SK-MEL-5 (cell line): ENCODE measurements around the gene ARF3. TPM values are rescaled to one million over a fixed set of nuclear protein-coding genes. Genes with fewer than 3 reads are reported as not detected.
"Not testable (repeated sequence)": the region's sequence is repeated elsewhere in the genome, so short reads cannot be mapped to it uniquely, and the experiment has no call there.

ENCODE experiments used
- DNase-seq: peaks from one replicate; pipeline ENCODE4 v3.0.0-alpha.2; 2016; ENCODE audit warnings: low read depth, low spot score
- in situ Hi-C: cut with HindIII; loops from 2 replicates; pipeline ENCODE4 v1.10.0; 2016; ENCODE audit warnings: low sequenced_read_pairs, high pct_unique_total_duplicates, low pct_unique_long_range_greater_than_20kb
- total RNA-seq: library from RNA; depleted of rRNA; stranded (reverse); fragments of >200 nt; shearing (Covaris generic); gene quantifications from 2 replicates; pipeline ENCODE4 v1.2.3, GENCODE V29; 2014

The ARF3 gene
- total RNA-seq, 1 experiment from 2014 or later, result 92.3 TPM

DNA sequence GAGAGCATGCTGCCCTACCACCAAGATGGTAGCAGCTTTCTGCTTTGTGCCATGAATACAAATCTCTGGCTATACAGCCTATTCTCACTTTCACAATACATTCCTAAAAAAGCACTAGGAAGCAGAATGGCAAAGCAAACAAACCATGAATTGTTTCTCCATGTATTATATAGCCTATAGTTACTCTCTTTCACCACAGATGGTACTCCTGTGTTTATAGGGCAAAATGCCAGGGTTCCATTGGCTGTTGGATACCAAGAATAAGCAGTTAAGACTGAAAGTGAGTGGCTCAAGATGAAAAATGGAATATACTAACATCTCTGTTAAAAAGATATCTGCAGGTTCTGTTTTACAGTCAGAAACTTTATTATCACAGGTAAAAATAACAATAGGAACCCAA, 11.1 kb downstream of the ARF3 start:
- in situ Hi-C loops, result no loop called here
- DNase-seq, result no peak

DNA sequence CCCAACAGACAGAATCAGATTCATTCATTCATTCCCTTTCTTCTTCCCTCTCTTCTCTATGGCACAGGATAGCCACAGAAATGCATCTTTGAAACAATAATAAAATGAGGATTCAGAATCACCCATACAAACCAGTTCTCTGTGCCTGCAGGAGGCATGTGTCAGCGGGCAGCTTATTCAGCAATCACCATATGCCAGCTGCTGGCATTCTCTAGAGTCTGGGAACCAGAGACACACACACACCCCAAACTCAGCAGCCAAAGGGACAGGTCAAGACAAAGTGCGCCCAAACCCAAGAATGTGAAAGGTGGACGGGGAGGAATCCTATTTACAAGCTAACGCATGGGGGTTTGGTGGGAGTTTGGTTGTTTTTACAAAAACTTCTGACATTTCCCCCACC, 14.1 kb downstream of the ARF3 start:
- DNase-seq, result no peak
- in situ Hi-C loops, result no loop called here

DNA sequence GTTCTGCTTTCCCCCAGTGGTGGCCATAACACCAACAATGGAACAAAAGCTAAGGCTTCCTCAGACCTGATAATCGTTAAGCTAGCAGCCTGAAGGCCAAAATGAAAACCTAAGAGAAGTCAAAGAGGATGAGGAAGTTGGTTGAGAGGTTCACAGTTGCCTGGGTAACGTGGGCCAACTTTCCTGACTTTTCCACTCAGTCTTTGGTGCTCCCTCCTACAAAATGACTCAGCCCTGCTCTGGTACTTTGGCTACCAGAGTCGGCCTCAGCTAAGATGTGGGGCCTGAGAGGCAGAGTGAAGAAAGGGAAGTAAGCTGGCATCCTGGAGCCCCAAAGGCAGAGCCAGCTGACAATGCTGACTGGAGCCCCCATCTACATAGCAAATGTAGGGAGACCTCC, 17.1 kb downstream of the ARF3 start:
- in situ Hi-C loops, result no loop called here
- no peak for DNase-seq

DNA sequence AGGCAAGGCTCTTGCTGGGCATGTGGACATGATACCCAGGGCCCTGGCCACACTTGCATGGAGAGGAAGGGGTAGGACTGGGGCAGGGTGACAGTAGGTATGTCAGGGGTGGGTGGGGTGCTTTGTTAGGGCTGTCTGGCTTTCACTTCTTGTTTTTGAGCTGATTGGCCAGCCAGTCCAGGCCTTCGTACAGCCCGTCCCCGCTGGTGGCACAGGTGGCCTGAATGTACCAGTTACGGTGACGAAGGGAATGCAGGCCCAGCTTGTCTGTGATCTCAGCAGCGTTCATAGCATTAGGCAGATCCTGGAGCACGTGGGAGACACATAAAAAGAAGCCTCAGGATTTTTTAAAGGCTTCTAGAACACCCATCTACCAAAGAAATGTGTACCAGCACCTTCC, 18.5 kb downstream of the ARF3 start:
- in situ Hi-C loops, result no loop called here
- no peak for DNase-seq

DNA sequence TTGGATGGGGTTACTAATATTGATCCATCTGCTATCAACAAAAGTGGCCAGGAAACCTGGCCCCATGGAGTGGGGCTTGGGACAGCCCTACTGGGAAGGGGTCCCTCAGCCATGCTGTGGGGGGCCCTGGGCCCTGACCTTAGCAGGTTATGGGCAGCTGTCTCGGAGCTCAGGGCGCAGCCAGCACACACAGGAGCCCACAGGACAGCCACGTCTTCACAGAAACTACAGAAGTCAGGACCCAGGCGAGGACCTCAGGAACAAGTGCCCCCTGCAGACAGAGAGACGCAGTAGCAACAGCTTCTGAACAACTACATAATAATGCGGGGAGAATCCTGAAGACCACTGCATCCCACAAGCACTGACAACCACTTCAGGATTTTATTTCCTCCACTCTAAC, 20.1 kb downstream of the ARF3 start:
- DNase-seq, result peak; percentile 24
- in situ Hi-C loops, result no loop called here

DNA sequence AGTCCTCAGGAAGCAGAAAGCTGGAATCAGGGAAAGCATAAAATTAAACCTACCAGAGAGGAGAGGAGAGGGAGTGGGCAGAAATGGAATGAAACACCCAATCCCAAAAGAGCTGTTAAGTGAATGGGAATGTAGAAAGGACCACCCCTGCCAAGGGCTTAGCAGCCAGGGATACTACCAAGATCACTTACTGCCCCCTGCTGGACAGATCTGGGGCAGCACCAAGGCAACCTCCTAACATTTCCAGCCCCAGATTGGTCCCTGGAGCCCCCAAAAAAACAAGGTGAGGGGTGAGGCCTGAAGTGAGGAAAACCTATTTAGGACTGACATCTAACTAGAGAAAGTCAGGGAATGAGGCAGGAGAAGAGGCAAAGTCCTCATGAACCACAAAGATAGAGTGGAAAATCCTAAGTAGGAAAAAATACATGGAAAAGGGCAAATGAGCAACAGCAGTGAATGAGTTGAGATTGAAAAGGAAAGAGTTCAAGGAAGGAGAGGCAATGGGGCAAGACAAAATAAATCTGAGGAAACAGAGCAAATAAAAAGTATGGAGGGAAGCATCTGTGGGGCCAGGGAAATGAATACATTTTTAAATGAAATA, 20.8 kb downstream of the ARF3 start:
- in situ Hi-C loops, result no loop called here

DNA sequence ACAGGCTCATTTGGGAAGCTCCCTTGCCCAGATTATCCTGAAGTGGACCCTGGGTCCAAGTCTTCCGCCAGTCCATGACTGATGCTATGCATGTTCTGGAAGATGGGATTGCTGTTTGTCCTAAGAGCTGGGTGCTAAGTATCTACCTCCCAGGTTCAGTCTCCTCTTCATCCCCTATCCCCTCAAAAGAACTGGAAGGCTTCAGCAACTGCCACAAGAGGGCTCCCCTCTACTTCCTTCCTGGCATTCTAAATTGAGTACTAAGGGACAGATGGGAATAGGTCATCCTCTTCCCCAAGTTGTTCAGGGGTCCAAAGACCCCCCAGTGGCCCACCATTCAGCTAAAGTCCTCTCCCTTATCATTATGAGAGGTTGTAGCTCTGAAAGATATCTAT, 23.0 kb downstream of the ARF3 start:
- in situ Hi-C loops, result no loop called here

More for the DNA sequence above, 20.8 kb downstream of the ARF3 start:
- DNase-seq, result peak; percentile 76

DNA sequence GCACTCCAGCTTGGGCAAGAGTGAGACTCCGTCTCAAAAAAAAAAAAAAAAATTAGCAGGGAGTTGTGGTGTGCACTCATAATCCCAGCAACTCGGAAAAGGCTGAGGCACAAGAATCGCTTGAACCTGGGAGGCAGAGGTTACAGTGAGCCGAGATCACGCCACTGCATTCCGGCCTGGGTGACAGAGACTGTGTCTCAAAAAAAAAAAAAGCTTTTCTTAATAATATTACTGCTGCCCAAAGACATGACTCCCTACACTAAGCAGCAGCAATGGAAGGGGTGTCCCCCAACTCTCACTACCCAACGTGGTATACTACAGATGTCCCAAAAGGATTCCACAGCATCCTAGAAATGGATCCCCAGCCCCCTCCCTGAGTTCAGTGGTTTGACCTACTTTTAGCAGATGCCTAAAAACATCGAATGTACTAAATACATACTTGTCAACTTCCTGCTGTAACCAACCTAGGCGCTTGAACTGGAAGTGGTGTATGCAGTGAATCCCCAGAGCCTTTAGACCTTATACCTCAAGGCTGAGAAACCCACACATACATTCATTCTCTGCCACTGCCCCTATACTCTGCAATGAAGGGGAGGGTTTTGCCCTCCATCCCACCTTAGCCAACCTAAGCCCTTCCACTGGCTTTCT, 23.5 kb downstream of the ARF3 start:
- no peak for DNase-seq
- in situ Hi-C loops, result no loop called here

More for the DNA sequence above, 23.0 kb downstream of the ARF3 start:
- DNase-seq, result peak; percentile 44

DNA sequence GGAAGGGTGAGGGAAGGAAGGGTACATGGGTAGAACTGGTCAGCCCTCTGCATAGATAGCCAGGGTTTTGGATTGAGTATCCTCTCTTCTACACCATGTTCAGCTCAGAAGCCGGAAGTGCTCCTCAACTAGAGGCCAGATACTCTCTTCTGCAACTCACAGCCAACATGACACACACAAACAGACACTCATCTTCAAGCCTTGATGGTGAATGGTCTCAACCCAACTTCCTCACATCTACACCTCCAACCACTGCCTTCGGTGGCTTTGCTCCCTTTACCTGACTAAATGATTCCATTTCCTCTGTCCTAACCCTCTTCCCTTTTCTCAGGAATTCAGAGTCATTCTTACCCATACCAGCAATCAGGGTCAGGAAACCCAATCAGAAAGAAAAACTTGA, 24.4 kb downstream of the ARF3 start:
- in situ Hi-C loops, result no loop called here
- no peak for DNase-seq

DNA sequence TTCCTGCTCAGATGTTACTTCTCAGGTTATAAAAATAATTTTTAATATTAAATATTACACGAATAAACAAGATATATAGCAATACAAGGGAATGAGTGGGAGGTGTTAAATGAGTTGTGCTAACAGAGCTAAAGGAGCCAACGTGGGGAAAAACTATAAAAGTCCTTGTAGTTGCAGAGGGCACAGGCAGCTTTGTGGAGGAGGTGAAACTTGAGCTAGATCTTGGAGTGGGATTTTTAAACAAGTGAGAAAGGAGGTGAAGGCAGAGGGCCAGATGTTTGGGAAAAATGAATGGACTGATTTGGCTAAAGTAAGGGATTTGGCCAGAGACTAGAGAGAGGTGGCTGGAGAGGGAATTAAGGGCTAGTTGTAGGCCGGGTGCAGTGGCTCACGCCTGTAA, 26.8 kb downstream of the ARF3 start:
- in situ Hi-C loops, result no loop called here

DNA sequence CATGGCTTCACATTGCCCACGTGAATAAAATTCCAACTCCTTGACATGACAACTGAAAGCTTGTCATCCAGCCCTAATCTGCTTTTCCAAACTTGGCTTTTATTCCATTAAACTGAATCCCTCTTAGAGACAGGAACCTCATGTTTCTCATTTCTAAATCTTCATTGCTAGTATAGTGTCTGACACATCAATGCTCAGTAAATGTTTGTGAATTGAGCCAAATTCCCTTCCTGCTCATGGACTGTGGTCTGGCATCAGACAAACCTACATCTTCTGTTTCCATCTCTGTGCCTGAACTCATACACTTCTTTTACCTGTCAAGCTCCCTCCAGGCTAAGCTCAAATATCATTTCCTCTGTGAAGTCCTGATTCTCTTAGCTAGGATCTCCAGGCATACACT, 27.7 kb downstream of the ARF3 start:
- no peak for DNase-seq
- in situ Hi-C loops, result no loop called here

More for the DNA sequence above, 26.8 kb downstream of the ARF3 start:
- no peak for DNase-seq

DNA sequence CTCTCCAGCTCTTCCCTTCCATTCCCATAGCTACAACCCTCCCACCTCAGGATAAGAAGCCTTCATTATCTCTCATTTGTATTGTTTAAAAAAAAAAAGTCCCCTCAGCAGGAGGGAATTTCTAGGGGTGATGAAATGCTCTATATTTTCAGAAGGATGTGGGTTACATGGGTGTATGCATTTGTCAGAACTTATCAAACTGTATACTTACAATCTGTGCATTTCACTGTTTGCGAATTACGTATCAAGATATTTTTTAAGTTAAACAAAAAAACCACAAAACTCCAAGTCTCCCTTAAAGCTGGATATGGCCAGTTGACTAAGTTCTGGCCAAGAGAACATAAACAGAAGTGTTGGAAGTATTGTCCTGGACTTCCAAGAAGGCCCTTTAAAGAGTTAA, 30.0 kb downstream of the ARF3 start:
- in situ Hi-C loops, result no loop called here
- DNase-seq, result no peak

DNA sequence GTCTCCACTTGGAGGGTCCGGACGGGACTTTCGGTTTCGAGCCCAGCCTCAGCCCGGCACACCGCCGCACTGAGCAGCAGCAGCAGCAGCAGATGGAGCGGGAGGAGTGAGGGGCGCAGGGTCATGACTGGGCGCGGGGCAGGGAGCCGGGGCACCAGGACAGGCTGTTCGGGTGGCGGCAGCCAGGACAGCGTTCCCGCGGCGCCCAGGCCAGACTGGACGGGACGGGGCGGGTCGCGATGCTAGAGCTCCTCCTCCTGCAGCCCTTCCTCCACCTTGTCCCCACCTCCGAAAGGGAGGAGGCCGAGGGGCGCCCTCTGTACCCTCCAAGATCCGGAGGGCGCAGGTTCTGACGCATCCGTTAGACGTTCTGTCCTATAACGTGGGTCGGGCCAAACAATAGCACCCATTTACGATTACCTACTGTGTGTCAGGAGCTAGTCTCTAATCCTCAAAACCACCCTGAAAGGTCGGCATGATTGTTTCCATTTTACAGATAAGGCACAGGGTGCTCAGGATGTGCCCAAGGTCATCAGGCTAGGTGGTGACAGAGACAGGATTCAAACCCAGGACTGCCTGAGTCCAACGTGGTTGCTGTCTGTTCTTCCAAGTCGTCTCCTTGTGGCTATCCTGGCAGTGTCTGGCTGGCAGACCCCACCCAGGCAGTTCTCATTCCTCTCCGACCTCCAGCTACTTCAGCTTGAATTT, 31.8 kb downstream of the ARF3 start, which contains the start of gene FKBP11:
TSS of gene FKBP11 (minus strand) at position 189 of the 708 bp plus-strand sequence. CDS start at position 125, 64 bp downstream.
- in situ Hi-C loops, result no loop called here
- DNase-seq, result peak; percentile 38

DNA sequence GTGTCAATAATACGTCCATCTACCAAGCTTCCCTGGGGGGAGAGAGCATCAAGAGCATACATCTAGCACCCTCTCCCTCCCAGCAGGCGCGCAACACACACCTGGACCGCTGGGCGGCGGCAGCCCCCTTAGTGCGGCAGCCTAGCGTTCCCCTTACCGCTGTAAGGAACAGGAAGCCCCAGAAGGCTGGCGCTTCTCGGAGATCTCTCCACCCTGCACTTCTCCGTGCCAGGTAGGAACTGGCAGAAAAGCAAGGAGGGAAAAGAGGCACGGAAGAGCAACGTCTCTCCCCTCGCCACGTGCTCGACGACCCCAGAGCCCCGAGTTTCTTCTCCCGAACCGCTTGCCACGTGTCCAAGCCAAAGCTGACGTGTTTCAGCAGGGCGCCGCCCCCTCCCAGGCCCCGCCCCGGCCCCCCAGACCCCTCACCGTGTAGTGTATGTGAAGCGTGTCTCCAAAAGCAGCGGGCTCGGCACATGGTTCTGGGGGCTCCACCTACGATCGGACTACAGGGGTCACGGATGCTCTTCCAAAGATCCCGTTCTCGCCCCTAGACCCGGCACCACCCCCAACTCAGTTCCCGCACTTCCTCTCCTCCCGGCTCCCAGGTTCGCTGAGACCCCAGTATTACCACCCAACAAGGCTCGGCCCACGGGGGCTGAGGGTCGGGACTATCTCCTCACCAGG, 32.5 kb downstream of the ARF3 start:
- peak; percentile 16 for DNase-seq
- in situ Hi-C loops, result no loop called here

DNA sequence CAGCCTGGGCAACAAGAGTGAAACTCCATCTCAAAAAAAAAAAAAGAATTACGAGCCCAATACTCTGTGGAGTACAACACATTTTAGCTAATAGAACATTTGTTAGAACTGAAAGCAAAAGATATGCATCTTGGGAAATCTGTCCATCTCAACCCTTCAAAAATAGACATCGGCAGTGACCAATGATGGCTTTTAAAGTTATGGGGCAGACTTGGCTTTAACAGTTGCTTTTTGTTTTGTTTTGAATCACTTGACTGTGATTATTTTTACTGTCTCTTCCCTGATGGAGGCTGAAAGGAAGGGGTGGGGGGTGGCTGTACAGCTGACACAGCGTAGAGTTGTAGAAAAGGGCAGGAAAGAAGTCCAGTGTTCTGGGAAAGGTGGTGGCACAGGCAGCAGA, 34.2 kb downstream of the ARF3 start:
- peak; percentile 19 for DNase-seq
- in situ Hi-C loops, result no loop called here

DNA sequence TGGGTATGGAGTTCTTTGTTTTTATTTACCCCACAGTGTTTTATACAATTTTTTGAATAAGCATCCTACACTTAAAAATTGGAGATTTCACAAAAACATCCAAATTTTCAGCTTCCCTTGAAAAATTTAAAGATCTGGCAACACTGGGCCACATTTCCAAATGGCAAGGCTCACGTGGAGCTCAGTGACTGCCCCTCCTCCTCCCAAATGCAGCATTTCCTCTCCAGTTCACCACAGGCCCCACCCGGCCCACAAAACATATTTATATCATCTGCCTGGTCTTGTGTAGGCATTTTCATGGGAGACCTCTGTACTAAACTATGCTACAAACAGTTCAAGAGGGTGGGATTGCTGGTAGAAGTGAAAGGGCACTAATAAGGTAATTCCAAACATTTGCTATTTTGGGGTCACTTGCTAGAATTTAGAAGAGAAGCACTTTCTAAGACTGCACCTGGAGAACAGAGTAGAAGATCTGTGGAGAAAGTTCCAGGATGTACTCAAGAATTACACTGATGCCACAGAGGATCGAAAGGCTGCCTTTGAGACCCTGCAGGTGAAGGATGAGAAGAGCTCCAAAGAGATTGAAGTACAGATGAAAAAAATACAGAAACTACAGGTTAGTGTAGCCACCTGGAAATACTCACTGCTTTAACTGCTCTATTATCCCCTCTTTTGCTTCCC, 39.3 kb downstream of the ARF3 start:
- no peak for DNase-seq
- in situ Hi-C loops, result no loop called here

DNA sequence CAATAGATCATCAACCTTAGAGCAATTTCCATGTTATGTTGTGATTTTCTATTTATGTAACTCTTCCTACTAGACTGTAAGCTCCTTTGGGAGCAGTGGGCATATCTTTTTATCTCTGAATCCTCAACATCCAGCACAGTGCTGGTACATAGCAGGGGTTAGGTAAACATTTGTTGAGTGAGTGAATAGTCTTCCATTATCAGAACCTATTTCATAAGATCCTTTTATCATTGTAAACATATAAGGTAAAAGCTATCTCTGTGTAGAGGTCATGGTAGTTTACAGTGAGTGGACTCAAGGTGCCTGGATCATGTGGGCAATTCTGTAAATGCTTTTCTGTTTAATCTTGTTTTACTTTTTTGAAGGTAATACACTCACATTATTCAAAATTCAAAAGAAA, 47.1 kb downstream of the ARF3 start:
- in situ Hi-C loops, result no loop called here

DNA sequence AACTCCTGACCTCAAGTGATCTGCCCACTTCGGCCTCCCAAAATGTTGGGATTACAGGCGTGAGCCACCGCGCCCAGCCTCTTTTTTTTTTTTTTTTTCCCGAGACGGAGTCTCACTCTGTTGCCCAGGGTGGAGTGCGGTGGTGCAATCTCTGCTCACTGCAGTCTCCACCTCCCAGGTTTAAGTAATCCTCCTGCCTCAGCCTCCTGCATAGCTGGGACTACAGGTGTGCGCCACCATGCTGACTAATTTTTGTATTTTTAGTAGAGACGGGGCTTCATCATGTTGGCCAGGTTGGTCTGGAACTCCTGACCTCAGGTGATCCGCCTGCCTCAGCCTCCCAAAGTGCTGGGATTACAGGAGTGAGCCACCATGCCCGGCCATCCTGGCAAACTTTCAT, 47.6 kb downstream of the ARF3 start:
- DNase-seq, in situ Hi-C loops: not testable (repeated sequence)

More for the DNA sequence above, 47.1 kb downstream of the ARF3 start:
- DNase-seq, result no peak
